HL-60/S4 treated with retinoic acid at 250 ng/mL for 4 days and 3 days (cell line): ENCODE data around the gene PMIS2.

Experiments
- in situ Hi-C: fragments of 300-500 bp; cut with MboI; formaldehyde crosslinking; loops from 2 replicates; pipeline ENCODE4 v1.7.0; 2022; ENCODE audit warnings: low sequenced_read_pairs

PMIS2 gene

GRCh38 chr19:35628264-35628564 is 42.2 kb downstream of the PMIS2 start:
- in situ Hi-C loops: no loop called here

GRCh38 chr19:35628565-35629331 is 42.8 kb downstream of the PMIS2 start, which contains the start of gene RBM42:
Gene RBM42, plus strand, starts transcription at chr19:35629036. Its CDS starts 118 bp downstream, at chr19:35629154.
- in situ Hi-C loops: no loop called here

DNA sequence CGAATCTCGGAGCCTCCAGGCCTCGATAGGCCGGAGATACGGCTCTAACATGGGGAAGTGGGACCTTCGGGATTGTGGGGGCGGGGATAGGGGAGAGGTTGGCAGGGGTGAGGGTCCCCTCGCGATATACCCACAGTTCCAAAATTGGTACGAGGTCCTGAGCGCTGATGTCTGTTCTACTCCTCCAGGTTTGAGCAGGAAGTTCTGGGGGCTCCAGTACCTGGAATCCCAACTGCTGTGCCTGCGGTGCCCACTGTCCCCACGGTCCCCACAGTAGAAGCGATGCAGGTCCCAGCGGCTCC is 43.3 kb downstream of the PMIS2 start:
- in situ Hi-C loops: no loop called here

GRCh38 chr19:35633727-35634440 is 47.9 kb downstream of the PMIS2 start:
- in situ Hi-C loops: no loop called here

- in situ Hi-C loops: no loop called here
Observed at GRCh38 chr19:35636651-35637050, 50.7 kb downstream of the PMIS2 start.
